MM.1S (cell line): ENCODE measurements around the gene NEK6.

Experiments
- DNase-seq: peaks from one replicate; pipeline ENCODE4 v3.0.0-alpha.2; 2015
- H2AFZ ChIP-seq: fragments of 300-600 bp; sonication (generic); 2 replicates; pipeline ENCODE4 v1.6.0; 2016; ENCODE audit warnings: antibody characterized with exemption, low read length
- H3F3A ChIP-seq: fragments of 300-600 bp; sonication (generic); 2 replicates; pipeline ENCODE4 v1.6.1; 2016; ENCODE audit warnings: mild to moderate bottlenecking, antibody characterized with exemption, low read length, moderate library complexity, mixed read lengths; ENCODE audit not compliant: insufficient read depth
- H3K27ac ChIP-seq: fragments of 300-600 bp; sonication (generic); 2 replicates; pipeline ENCODE4 v1.5.1; 2016; ENCODE audit warnings: mild to moderate bottlenecking, low read length
- H3K27me3 ChIP-seq: fragments of 300-600 bp; sonication (generic); replicated peaks from 2 replicates; pipeline ENCODE4 v1.6.0; 2016; ENCODE audit warnings: low read length; ENCODE audit not compliant: insufficient read depth
- H3K36me3 ChIP-seq: fragments of 300-600 bp; sonication (generic); replicated peaks from 2 replicates; pipeline ENCODE4 v1.6.1; 2016; ENCODE audit warnings: mild to moderate bottlenecking, low read length, mixed read lengths; ENCODE audit not compliant: insufficient read depth
- H3K4me1 ChIP-seq: fragments of 300-600 bp; sonication (generic); 2 replicates; pipeline ENCODE4 v1.6.1; 2016; ENCODE audit warnings: low read length, mixed read lengths
- H3K4me2 ChIP-seq: fragments of 300-600 bp; sonication (generic); 2 replicates; pipeline ENCODE4 v1.6.0; 2016; ENCODE audit warnings: low read depth, low read length
- H3K4me3 ChIP-seq: fragments of 300-600 bp; sonication (generic); 2 replicates; pipeline ENCODE4 v1.5.1; 2016; ENCODE audit warnings: low read length, mixed read lengths
- H3K79me2 ChIP-seq: fragments of 300-600 bp; sonication (generic); 2 replicates; pipeline ENCODE4 v1.6.1; 2016; ENCODE audit warnings: mixed run types, low read length, mixed read lengths
- H3K9ac ChIP-seq: fragments of 300-600 bp; sonication (generic); 2 replicates; pipeline ENCODE4 v1.6.1; 2016; ENCODE audit warnings: low read length, mixed read lengths
- H3K9me2 ChIP-seq: fragments of 300-600 bp; sonication (generic); replicated peaks from 2 replicates; pipeline ENCODE4 v1.6.1; 2016; ENCODE audit warnings: mild to moderate bottlenecking, low read length, mixed read lengths; ENCODE audit not compliant: insufficient read depth
- H3K9me3 ChIP-seq: fragments of 300-600 bp; sonication (generic); replicated peaks from 2 replicates; pipeline ENCODE4 v1.6.1; 2016; ENCODE audit warnings: mild to moderate bottlenecking, low read length, mixed read lengths; ENCODE audit not compliant: insufficient read depth
- H4K20me1 ChIP-seq: fragments of 300-600 bp; sonication (generic); 2 replicates; pipeline ENCODE4 v1.6.1; 2016; ENCODE audit warnings: mild to moderate bottlenecking, low read length, moderate library complexity, mixed read lengths; ENCODE audit not compliant: insufficient read depth
- CTCF ChIP-seq: fragments of 300-600 bp; sonication (generic); IDR thresholded peaks from 2 replicates; pipeline ENCODE4 v1.5.1; 2016; ENCODE audit warnings: antibody characterized with exemption, low read length, mixed read lengths
- EZH2 ChIP-seq: fragments of 300-600 bp; sonication (generic); optimal IDR thresholded peaks from 2 replicates; pipeline ENCODE3; 2017; ENCODE audit warnings: low read depth, mild to moderate bottlenecking, antibody characterized with exemption, low read length, mixed read lengths
- EZH2phosphoT487 ChIP-seq: fragments of 300-600 bp; sonication (generic); IDR thresholded peaks from 2 replicates; pipeline ENCODE4 v1.6.1; 2018; ENCODE audit warnings: antibody characterized with exemption, low read length

NEK6 gene

GRCh38 chr9:124322618-124323432 is 65.1 kb downstream of the NEK6 start:
- no peaks in the 10 kb centered on the region for H3F3A ChIP-seq

GRCh38 chr9:124323904-124324303 is 66.2 kb downstream of the NEK6 start:
- no peaks in the 10 kb centered on the region for H4K20me1 ChIP-seq
- H3K4me2 ChIP-seq = no peak overlapping the region
- H3K9me3 ChIP-seq = no peaks in the 10 kb centered on the region
- H3F3A ChIP-seq = no peaks in the 10 kb centered on the region
- H2AFZ ChIP-seq = no peak overlapping the region
- no peak overlapping the region for H3K9ac ChIP-seq
- H3K27ac ChIP-seq = no peak overlapping the region
- H3K36me3 ChIP-seq = no peaks in the 10 kb centered on the region
- no peaks in the 10 kb centered on the region for H3K79me2 ChIP-seq
- H3K4me3 ChIP-seq = no peak overlapping the region
- 0 out of 2 replicates have a peak, but pooled peaks cover 4% of the 10 kb centered on the region for H3K4me1 ChIP-seq
- no peak for DNase-seq
- TF ChIP-seq CTCF (no peak), EZH2phosphoT487 (no peak), EZH2 (no peak)
- H3K27me3 ChIP-seq = no peaks in the 10 kb centered on the region
- H3K9me2 ChIP-seq = no peaks in the 10 kb centered on the region

More at GRCh38 chr9:124322618-124323432, 65.1 kb downstream of the NEK6 start:
- Histone ChIP-seq H3K27me3 (no peaks in the 10 kb centered on the region), H3K4me1 (0 out of 2 replicates have a peak, but pooled peaks cover 4% of the 10 kb centered on the region), H3K4me3 (no peak overlapping the region), H2AFZ (no peak overlapping the region), H3K9me3 (no peaks in the 10 kb centered on the region), H3K9me2 (no peaks in the 10 kb centered on the region), H3K79me2 (no peaks in the 10 kb centered on the region), H3K9ac (no peak overlapping the region), H4K20me1 (no peaks in the 10 kb centered on the region), H3K4me2 (no peak overlapping the region), H3K27ac (no peak overlapping the region), H3K36me3 (no peaks in the 10 kb centered on the region)
- TF ChIP-seq EZH2phosphoT487 = no peak
- TF ChIP-seq CTCF = no peak
- TF ChIP-seq EZH2 = no peak
- DNase-seq = no peak

- Histone ChIP-seq H3F3A (no peaks in the 10 kb centered on the region), H3K9ac (no peak overlapping the region), H4K20me1 (no peaks in the 10 kb centered on the region), H3K9me3 (no peaks in the 10 kb centered on the region), H2AFZ (no peak overlapping the region), H3K79me2 (no peaks in the 10 kb centered on the region), H3K36me3 (no peaks in the 10 kb centered on the region), H3K27me3 (no peaks in the 10 kb centered on the region), H3K4me2 (no peak overlapping the region), H3K4me1 (0 out of 2 replicates have a peak, but pooled peaks cover 4% of the 10 kb centered on the region), H3K9me2 (no peaks in the 10 kb centered on the region), H3K4me3 (no peak overlapping the region), H3K27ac (no peak overlapping the region)
- TF ChIP-seq EZH2phosphoT487 = no peak
- no peak for DNase-seq
Measured at GRCh38 chr9:124325816-124326215, 68.1 kb downstream of the NEK6 start.

- H3K9me2 ChIP-seq = no peaks in the 10 kb centered on the region
- H3K9ac ChIP-seq = no peak overlapping the region
- no peak overlapping the region for H2AFZ ChIP-seq
- no peaks in the 10 kb centered on the region for H3K9me3 ChIP-seq
- no peaks in the 10 kb centered on the region for H4K20me1 ChIP-seq
- H3K27ac ChIP-seq = no peak overlapping the region
- no peaks in the 10 kb centered on the region for H3K36me3 ChIP-seq
- no peak overlapping the region for H3K4me2 ChIP-seq
- no peak overlapping the region for H3K4me3 ChIP-seq
- no peaks in the 10 kb centered on the region for H3K27me3 ChIP-seq
- no peaks in the 10 kb centered on the region for H3K79me2 ChIP-seq
- no peak for DNase-seq
- TF ChIP-seq CTCF (no peak), EZH2 (no peak), EZH2phosphoT487 (no peak)
- 0 out of 2 replicates have a peak, but pooled peaks cover 4% of the 10 kb centered on the region for H3K4me1 ChIP-seq
- no peaks in the 10 kb centered on the region for H3F3A ChIP-seq
Measured at GRCh38 chr9:124326378-124326777, 68.6 kb downstream of the NEK6 start.
